ENCODE results near the gene HK3.

DNA sequence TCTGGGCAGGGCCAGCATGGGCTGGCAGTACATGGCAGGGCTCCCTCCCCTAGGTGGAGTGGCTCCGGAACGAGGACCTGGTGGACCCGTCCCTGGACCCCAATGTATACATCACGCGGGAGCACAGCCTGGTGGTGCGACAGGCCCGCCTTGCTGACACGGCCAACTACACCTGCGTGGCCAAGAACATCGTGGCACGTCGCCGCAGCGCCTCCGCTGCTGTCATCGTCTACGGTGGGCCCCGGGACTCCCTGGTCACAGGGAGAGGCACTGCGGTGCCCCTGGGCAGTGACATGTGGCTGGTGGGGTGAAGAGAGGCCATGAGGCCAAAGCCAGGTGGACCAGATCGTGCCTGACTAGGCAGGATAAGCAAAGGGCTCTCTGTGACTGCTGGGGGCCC lies 30.4 kb downstream of the HK3 start:
- TF ChIP-seq, protein P1, sequence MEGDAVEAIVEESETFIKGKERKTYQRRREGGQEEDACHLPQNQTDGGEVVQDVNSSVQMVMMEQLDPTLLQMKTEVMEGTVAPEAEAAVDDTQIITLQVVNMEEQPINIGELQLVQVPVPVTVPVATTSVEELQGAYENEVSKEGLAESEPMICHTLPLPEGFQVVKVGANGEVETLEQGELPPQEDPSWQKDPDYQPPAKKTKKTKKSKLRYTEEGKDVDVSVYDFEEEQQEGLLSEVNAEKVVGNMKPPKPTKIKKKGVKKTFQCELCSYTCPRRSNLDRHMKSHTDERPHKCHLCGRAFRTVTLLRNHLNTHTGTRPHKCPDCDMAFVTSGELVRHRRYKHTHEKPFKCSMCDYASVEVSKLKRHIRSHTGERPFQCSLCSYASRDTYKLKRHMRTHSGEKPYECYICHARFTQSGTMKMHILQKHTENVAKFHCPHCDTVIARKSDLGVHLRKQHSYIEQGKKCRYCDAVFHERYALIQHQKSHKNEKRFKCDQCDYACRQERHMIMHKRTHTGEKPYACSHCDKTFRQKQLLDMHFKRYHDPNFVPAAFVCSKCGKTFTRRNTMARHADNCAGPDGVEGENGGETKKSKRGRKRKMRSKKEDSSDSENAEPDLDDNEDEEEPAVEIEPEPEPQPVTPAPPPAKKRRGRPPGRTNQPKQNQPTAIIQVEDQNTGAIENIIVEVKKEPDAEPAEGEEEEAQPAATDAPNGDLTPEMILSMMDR (IDR thresholded peaks at IDR 0.05; ENCODE audit: low read length): no peak
- TF ChIP-seq EZH2 (IDR thresholded peaks at IDR 0.05; ENCODE audit: borderline replicate concordance, low read length): no peak

Data from OCI-LY1 (cell line).